EL (cell line): ENCODE measurements around the gene MIER2.
"Not testable (repeated sequence)": the region's sequence is repeated elsewhere in the genome, so short reads cannot be mapped to it uniquely, and the experiment has no call there.

ENCODE experiments used
- DNase-seq: peaks from one replicate; pipeline ENCODE4 v3.0.0-alpha.2; 2016

Gene MIER2

GRCh38 chr19:344625-345319 is at the start of gene MIER2:
TSS of gene MIER2 (minus strand) at chr19:344796. CDS start at chr19:344782, 14 bp downstream.
- DNase-seq: peak; percentile 78

- not testable (repeated sequence) for DNase-seq
Measured at GRCh38 chr19:393560-393959, 49.0 kb upstream of the MIER2 start.

DNA sequence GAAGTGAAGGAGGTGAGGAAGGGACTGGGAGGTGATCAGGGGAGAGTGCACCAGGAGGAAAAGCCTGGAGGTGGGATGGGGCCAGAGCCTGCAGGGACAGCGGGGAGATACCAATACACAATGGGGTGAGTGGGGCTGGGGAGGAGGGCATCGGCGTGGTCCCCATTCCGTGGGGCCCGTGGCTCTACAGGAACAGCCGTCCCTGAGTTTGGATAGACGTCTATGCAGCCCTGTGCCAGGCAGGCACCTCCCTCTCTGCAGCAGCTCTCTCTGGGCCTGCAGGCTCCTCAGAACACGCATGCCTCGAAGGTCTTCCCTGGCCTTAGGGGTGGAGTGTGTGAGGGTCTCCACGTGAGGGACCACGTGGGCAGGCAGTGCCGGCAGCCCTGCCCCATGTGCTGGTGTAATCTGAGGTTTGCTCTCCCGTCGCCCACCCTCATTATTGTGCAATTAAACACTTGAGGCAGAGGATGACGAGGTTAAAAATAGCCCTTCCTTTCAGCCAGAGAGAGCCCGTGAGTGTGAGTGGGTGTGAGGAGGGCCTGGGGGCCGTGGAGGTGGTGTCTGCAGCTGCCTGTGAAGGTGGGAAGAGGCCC is 47.9 kb upstream of the MIER2 start:
- no peak for DNase-seq

GRCh38 chr19:391726-392374 is 47.3 kb upstream of the MIER2 start:
- DNase-seq: no peak

DNA sequence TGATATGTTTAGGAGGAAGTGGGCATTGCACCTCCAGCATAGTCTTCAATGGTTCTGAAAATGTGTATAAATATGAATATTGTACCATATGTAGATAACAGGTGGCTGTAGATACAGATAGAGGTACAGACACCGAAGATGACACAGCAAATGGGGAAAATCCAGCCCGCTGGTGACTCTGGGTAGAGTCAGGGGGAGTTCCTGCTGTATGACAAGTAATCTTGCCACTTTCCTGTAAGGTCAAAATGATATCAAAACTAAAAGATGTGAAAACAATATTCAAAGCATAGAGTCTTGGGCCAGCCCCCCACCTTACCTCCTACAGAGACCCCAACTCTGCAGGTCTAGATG is 46.6 kb upstream of the MIER2 start:
- no peak for DNase-seq

DNA sequence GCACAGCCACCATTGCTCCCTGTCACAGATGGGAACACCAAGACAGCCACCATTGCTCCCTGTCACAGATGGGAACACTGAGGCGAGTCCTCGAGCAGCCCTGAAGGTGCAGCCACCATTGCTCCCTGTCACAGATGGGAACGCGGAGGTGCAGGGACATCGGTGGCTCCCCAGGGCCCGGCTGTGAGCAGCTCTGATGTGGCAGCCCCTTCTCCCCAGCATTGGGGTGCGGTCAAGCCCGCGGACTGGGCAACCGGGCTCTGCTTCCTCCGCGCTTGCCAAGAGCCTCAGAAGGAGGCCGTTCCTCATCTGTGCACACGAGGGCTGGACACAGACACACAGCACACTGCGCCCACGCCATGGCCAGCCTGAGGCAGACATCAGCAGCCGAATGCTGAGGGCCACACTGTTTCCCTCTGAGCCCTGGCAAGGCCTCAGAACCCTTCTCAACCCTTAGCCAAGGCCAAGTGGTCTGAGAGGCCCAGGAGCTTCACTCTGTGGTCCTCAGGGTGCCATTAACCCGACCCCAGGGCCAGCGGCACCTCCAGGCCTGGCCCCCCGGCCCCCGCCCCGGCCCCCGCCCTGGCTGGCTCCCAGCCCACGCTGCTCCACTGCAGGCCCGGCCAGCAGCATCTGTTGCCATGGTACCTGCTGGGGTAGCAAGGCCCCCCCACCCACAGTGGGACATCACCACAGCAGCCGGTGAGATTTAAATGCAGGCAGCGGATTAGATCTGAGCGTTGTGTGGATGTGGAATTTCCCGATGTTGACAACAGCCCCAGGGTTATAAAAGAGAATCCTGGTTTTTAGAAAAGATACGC is 46.0 kb upstream of the MIER2 start:
- DNase-seq: no peak

- no peak for DNase-seq
Measured at GRCh38 chr19:389935-390289, 45.3 kb upstream of the MIER2 start.

- DNase-seq: no peak
Measured at GRCh38 chr19:389255-389934, 44.8 kb upstream of the MIER2 start.

- DNase-seq: no peak
Measured at GRCh38 chr19:388691-389090, 44.1 kb upstream of the MIER2 start.

DNA sequence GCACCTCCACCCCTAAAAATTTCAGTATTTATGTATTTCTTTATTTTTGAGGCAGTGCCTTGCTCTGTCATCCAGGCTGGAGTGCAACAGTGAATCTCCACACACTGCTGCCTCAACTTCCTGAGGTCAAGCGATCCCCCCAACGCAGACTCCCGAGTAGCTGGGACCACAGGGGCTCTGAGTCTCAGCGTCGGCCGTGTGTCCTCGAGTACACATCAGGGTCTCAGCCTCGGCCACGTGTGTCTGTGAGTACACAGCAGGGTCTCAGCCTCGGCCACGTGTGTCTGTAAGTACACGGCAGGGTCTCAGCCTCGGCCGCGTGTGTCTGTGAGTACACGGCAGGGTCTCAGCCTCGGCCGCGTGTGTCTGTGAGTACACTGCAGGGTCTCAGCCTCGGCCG is 43.2 kb upstream of the MIER2 start:
- DNase-seq: no peak

GRCh38 chr19:386632-387301 is 42.2 kb upstream of the MIER2 start:
- not testable (repeated sequence) for DNase-seq

DNA sequence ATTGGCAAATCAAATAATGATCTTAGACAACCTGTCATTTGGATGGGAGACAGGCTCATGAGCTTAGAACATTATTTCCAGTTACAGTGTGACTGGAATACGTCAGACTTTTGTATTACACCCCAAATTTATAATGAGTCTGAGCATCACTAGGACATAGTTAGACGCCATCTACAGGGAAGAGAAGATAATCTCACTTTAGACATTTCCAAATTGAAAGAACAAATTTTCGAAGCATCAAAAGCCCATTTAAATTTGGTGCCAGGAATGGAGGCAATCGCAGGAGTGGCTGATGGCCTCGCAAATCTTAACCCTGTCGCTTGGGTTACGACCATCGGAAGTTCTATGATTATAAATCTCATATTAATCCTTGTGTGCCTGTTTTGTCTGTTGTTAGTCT is 41.6 kb upstream of the MIER2 start:
- not testable (repeated sequence) for DNase-seq

GRCh38 chr19:384799-385169 is 40.2 kb upstream of the MIER2 start:
- DNase-seq: no peak

DNA sequence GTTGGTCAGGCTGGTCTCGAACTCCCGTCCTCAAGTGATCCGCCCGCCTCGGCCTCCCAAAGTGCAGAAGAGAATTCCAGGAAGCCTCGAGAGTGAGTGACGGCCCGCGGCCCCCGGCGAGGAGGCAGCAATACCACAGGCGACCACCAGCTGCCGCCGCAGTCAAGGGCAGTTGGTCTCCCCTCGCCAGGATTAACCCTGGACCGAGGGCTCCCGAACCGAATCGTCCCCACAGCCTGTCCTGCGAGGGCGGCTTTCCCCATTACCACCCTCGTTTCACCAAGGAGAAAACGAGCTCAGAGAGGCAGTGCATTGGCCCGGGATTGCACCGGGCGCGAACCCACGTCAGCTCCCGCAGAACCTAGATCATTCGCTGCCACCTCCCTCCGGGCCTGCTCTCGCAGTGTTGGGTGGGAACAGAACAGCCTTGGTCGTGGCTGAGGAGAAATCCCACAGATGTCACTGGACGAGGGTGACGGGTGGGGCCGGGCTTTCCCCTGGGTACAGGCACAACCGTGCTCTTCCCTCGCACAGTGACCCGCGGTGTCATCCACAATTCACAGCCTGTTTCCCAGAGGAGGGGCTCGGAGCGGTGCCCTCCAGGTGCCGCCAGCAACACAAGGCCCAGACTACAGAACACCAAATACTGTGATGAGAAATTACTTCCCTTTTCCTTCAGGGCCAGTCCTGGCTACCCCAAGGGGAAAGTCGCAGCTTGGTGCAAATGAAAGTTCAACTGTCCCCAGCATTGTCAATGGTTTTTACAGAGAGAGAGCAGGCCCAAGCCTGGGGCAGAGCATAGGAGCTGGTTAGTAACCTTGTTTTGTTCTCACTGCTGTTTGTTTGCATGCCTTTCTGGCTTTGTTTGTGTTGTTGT is 39.6 kb upstream of the MIER2 start:
- DNase-seq: no peak

GRCh38 chr19:383040-383439 is 38.4 kb upstream of the MIER2 start:
- DNase-seq: no peak

GRCh38 chr19:382578-382977 is 38.0 kb upstream of the MIER2 start:
- DNase-seq: peak; percentile 69

GRCh38 chr19:381901-382300 is 37.3 kb upstream of the MIER2 start:
- not testable (repeated sequence) for DNase-seq

GRCh38 chr19:380618-381219 is 36.1 kb upstream of the MIER2 start:
- not testable (repeated sequence) for DNase-seq

GRCh38 chr19:379796-380195 is 35.2 kb upstream of the MIER2 start:
- no peak for DNase-seq

DNA sequence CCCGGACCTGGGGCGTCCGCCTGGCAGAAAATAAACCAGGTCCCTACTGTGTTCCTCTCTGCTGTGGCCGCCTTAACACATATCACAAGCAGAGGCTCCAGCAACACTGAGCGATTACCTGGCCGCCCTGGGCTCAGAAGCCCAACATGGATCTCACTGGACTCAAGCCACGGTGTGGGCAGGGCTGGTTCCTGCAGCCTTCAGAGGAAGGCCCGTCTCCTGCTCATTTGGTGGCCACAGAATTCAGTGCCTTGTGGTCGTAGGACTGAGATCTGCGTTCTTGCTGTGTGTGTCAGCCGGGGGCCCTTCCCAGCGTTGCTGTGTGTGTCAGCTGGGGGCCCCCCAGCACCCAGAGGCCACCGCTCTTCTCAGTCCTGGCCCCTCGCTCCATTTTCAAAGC is 34.1 kb upstream of the MIER2 start:
- no peak for DNase-seq
